CD4-positive, alpha-beta T cell (primary cell): ENCODE results near the gene RETSAT. TPM values are rescaled to one million over a fixed set of nuclear protein-coding genes. Genes with fewer than 3 reads are reported as not detected.

Experiments used
- ATAC-seq: fragments of 200-7000 bp; cut with Tn5 transposase; one replicate; pipeline ENCODE4 v1.10.0; 2022; ENCODE audit warnings: mild to moderate bottlenecking; ENCODE audit not compliant: poor library complexity
- CTCF ChIA-PET: fragments of 350-600 bp; sonication (Branson Sonifier 250); formaldehyde crosslinking; loops from one replicate; lab custom pipeline; 2021; ENCODE audit warnings: antibody characterized with exemption, inconsistent platforms; lab: Charles Lee
- POLR2A ChIA-PET: fragments of 350-600 bp; sonication (Branson Sonifier 250); formaldehyde crosslinking; loops from one replicate; lab custom pipeline; 2021; ENCODE audit warnings: antibody characterized with exemption, inconsistent platforms; lab: Charles Lee
- DNase-seq, 14 experiments: peaks; one replicate each; pipeline ENCODE4 v3.0.0-alpha.2; 2013 to 2020; ENCODE audit warnings: mixed read lengths in 2 of 14
- H3K27ac ChIP-seq, 2 donors: one replicate each; pipeline versions ENCODE4 v1.5.1 to v1.7.0; 2013; ENCODE audit warnings: low read length in 2 of 2, low read depth in 1 of 2, mild to moderate bottlenecking in 1 of 2
- H3K27me3 ChIP-seq, 2 experiments: 1 replicate in 1 of 2; 2 replicates in 1 of 2; pipeline versions ENCODE4 v1.6.1 to v1.7.0; 2013; ENCODE audit warnings: low read length in 2 of 2, control low read depth in 1 of 2, mild to moderate bottlenecking in 1 of 2, moderate library complexity in 1 of 2; ENCODE audit not compliant: insufficient read depth in 2 of 2, control insufficient read depth in 1 of 2
- H3K36me3 ChIP-seq: one replicate; pipeline ENCODE4 v1.6.1; 2013; ENCODE audit warnings: low read length, control low read depth; ENCODE audit not compliant: insufficient read depth
- H3K4me1 ChIP-seq: one replicate; pipeline ENCODE4 v1.6.1; 2013; ENCODE audit warnings: low read length, control low read depth; ENCODE audit not compliant: insufficient read depth
- H3K4me3 ChIP-seq: one replicate; pipeline ENCODE4 v1.5.1; 2013; ENCODE audit warnings: mild to moderate bottlenecking, low read length, moderate library complexity
- H3K9me3 ChIP-seq, 2 experiments: 1 replicate in 1 of 2; 2 replicates in 1 of 2; pipeline versions ENCODE4 v1.6.1 to v1.7.0; 2013; ENCODE audit warnings: low read length in 2 of 2, mild to moderate bottlenecking in 2 of 2, control low read depth in 1 of 2, moderate library complexity in 1 of 2; ENCODE audit not compliant: control insufficient read depth in 1 of 2, insufficient read depth in 1 of 2
- H3K27ac Mint-ChIP-seq: one replicate; pipeline ENCODE4 v1.8.0; 2020; ENCODE audit warnings: mixed read lengths
- H3K27me3 Mint-ChIP-seq: one replicate; pipeline ENCODE4 v1.8.0; 2021; ENCODE audit warnings: mixed read lengths
- H3K36me3 Mint-ChIP-seq: one replicate; pipeline ENCODE4 v1.8.0; 2021; ENCODE audit warnings: low read depth, mixed read lengths
- H3K4me1 Mint-ChIP-seq: one replicate; pipeline ENCODE4 v1.8.0; 2021; ENCODE audit warnings: low read depth, mixed read lengths
- H3K4me3 Mint-ChIP-seq: one replicate; pipeline ENCODE4 v1.8.0; 2020; ENCODE audit warnings: mild to moderate bottlenecking, mixed read lengths
- H3K9me3 Mint-ChIP-seq: one replicate; pipeline ENCODE4 v1.8.0; 2020; ENCODE audit warnings: mixed read lengths
- intact Hi-C, 2 experiments: fragments of 100-400 bp; cut with DNase I in 1 of 2; cut with micrococcal nuclease in 1 of 2; formaldehyde crosslinking; loops; one replicate each; pipeline versions ENCODE4 v1.15.1 to v1.9.0; 2023 to 2025; cut with DNase I, micrococcal nuclease
- total RNA-seq, 174 experiments: library from RNA in 2 of 174; stranded (reverse) in 2 of 174; gene quantifications; one replicate each; pipeline ENCODE4 v1.2.3 and lab custom pipeline; 2021 to 2026
- TF ChIP-seq, protein P1 (sequence below): fragments of 200-600 bp; IDR thresholded peaks from one replicate; pipeline ENCODE4 v1.8.0; 2022; ENCODE audit warnings: antibody characterized with exemption, mild to moderate bottlenecking

The RETSAT gene
- total RNA-seq, 2 experiments from 2014 or later = 19.2 to 22.2 TPM

DNA sequence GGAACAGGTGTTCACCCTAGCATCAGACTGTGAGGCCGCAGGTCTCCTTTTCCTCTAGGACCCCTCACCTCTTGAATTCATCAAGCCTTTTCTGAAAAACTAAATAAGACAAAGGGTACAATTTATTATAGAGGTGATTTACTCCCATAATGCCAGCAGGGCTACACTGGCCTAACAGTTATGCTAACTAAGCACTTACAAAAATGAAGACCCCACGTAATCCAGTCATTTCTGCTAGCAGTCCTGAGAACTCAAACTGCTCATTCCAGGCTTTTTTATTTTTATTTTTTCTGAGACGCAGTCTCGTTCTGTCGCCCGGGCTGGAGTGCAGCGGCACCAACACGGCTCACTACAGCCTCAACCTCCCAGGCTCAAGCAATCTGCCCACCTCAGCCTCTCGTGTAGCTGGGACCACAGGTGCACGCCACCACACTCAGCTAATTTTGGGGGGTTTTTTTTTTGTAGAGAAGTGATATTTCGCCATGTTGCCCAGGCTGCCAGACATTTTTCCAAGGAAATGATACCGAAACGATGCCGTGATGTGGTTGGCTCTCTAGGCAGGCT is 41.7 kb upstream of the RETSAT start:
- CTCF ChIA-PET = no interaction called here

DNA sequence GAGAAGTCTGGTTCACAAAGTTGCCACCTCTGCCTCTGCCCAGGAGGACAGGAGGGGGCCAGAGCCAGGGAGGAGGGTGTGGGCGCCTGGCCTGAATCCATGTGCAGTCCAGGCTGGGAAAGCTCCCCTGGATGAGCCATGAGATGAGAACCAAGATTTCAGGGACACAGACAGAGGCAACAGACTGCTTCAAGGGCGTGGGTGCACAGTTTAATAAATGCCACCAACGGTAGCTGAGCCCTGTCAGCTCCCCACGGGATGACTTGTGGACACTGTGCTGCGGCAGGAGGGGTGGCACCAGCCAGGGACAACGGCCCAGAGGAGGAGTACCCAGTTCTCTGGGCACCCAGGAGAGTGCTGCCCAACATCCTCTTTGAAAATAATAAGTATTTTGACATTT is 40.6 kb upstream of the RETSAT start:
- Histone ChIP-seq H3K36me3 (peaks cover 49% of the 10 kb centered on the region), H3K4me3 (no peak overlapping the region), H3K27ac (no peak overlapping the region), H3K9me3 (no peaks in the 10 kb centered on the region), H3K4me1 (peaks cover 15% of the 10 kb centered on the region), H3K27me3 (no peaks in the 10 kb centered on the region)
- ChIA-PET CTCF (no interaction called here), POLR2A (no interaction called here)
- DNase-seq (no peak), ATAC-seq (no peak)
- TF ChIP-seq, protein P1, sequence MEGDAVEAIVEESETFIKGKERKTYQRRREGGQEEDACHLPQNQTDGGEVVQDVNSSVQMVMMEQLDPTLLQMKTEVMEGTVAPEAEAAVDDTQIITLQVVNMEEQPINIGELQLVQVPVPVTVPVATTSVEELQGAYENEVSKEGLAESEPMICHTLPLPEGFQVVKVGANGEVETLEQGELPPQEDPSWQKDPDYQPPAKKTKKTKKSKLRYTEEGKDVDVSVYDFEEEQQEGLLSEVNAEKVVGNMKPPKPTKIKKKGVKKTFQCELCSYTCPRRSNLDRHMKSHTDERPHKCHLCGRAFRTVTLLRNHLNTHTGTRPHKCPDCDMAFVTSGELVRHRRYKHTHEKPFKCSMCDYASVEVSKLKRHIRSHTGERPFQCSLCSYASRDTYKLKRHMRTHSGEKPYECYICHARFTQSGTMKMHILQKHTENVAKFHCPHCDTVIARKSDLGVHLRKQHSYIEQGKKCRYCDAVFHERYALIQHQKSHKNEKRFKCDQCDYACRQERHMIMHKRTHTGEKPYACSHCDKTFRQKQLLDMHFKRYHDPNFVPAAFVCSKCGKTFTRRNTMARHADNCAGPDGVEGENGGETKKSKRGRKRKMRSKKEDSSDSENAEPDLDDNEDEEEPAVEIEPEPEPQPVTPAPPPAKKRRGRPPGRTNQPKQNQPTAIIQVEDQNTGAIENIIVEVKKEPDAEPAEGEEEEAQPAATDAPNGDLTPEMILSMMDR = no peak
- Mint-ChIP-seq H3K4me3 (no peak overlapping the region), H3K9me3 (no peaks in the 10 kb centered on the region), H3K27me3 (no peaks in the 10 kb centered on the region), H3K4me1 (peaks cover 14% of the 10 kb centered on the region), H3K36me3 (peaks cover 32% of the 10 kb centered on the region), H3K27ac (no peak overlapping the region)
- intact Hi-C loops = loop anchor here in 1 of 2 experiments (10.0 kb wide), 1 partner anchor 310 kb away; no protein-coding TSS in a partner anchor

More for the DNA sequence above, 41.7 kb upstream of the RETSAT start:
- no peaks in the 10 kb centered on the region for H3K27me3 ChIP-seq
- no peak overlapping the region for H3K27ac ChIP-seq
- TF ChIP-seq, protein P1 = no peak
- POLR2A ChIA-PET = no interaction called here
- peaks cover 43% of the 10 kb centered on the region for H3K36me3 ChIP-seq
- DNase-seq = no peak
- no peaks in the 10 kb centered on the region for H3K9me3 ChIP-seq
- Mint-ChIP-seq H3K4me3 (no peak overlapping the region), H3K36me3 (peaks cover 35% of the 10 kb centered on the region), H3K9me3 (no peaks in the 10 kb centered on the region), H3K4me1 (peaks cover 14% of the 10 kb centered on the region), H3K27me3 (no peaks in the 10 kb centered on the region), H3K27ac (no peak overlapping the region)
- no peak for ATAC-seq
- H3K4me3 ChIP-seq = no peak overlapping the region
- peaks cover 15% of the 10 kb centered on the region for H3K4me1 ChIP-seq
- intact Hi-C loops = loop anchor here in 1 of 2 experiments (10.0 kb wide), 1 partner anchor 309 kb away; no protein-coding TSS in a partner anchor

DNA sequence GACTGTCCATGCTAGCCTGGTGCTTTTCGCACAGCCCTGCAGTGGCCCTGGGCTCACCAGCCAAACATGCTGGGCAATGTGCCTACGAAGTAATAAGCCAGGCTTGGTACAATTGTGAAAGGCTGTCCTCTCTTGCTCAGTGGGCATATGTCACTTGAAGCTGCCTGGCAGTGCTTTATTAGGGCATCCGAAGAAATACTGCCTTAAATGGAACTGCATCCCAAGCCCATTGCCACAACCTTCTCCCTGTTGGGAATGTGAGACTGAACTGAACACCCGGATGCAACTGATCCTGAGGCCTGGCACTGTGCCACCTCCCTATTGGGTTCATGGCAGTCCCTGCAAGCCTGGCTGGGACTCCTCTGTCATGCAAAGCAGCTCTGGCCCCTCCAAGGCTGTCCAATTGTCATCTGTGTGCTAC is 39.9 kb upstream of the RETSAT start:
- Mint-ChIP-seq H3K27me3 (no peaks in the 10 kb centered on the region), H3K4me3 (no peak overlapping the region), H3K36me3 (peaks cover 34% of the 10 kb centered on the region), H3K4me1 (peaks cover 14% of the 10 kb centered on the region), H3K27ac (no peak overlapping the region), H3K9me3 (no peaks in the 10 kb centered on the region)
- peaks cover 15% of the 10 kb centered on the region for H3K4me1 ChIP-seq
- intact Hi-C loops = loop anchor here in 1 of 2 experiments (10.0 kb wide), 1 partner anchor 311 kb away; no protein-coding TSS in a partner anchor
- TF ChIP-seq, protein P1 = no peak
- H3K9me3 ChIP-seq = no peaks in the 10 kb centered on the region
- POLR2A ChIA-PET = interaction anchor here (0.7 kb wide), 1 partner anchor 14 kb away, joined by 3 read pairs; no protein-coding TSS in a partner anchor
- no peak overlapping the region for H3K27ac ChIP-seq
- no peak for ATAC-seq
- H3K27me3 ChIP-seq = no peaks in the 10 kb centered on the region
- DNase-seq = no peak
- no peak overlapping the region for H3K4me3 ChIP-seq
- H3K36me3 ChIP-seq = peaks cover 52% of the 10 kb centered on the region
- CTCF ChIA-PET = no interaction called here
